Epithelial cell of proximal tubule (primary cell): ENCODE measurements around the gene ZNFX1. TPM values are rescaled to one million over a fixed set of nuclear protein-coding genes. Genes with fewer than 3 reads are reported as not detected.

ENCODE experiments used
- DNase-seq: peaks from one replicate; pipeline ENCODE4 v3.0.0-alpha.2; 2011; ENCODE audit warnings: low read depth
- H3K4me3 ChIP-seq: 2 replicates; pipeline ENCODE4 v1.5.1; 2011; ENCODE audit warnings: low read depth, mild to moderate bottlenecking, low read length
- total RNA-seq: library from RNA; depleted of rRNA; stranded (reverse); fragments of >200 nt; gene quantifications from 2 replicates; pipeline ENCODE4 v1.2.3, GENCODE V29; 2015
- TF ChIP-seq, protein P1 (sequence below): conservative IDR thresholded peaks from 2 replicates; pipeline ENCODE4 v1.5.1; 2012; ENCODE audit warnings: low read depth, mild to moderate bottlenecking, low read length

ZNFX1 gene
- total RNA-seq, 1 donor from 2014 or later = 16.0 TPM

- H3K4me3 ChIP-seq = no peak overlapping the region
- TF ChIP-seq, protein P1, sequence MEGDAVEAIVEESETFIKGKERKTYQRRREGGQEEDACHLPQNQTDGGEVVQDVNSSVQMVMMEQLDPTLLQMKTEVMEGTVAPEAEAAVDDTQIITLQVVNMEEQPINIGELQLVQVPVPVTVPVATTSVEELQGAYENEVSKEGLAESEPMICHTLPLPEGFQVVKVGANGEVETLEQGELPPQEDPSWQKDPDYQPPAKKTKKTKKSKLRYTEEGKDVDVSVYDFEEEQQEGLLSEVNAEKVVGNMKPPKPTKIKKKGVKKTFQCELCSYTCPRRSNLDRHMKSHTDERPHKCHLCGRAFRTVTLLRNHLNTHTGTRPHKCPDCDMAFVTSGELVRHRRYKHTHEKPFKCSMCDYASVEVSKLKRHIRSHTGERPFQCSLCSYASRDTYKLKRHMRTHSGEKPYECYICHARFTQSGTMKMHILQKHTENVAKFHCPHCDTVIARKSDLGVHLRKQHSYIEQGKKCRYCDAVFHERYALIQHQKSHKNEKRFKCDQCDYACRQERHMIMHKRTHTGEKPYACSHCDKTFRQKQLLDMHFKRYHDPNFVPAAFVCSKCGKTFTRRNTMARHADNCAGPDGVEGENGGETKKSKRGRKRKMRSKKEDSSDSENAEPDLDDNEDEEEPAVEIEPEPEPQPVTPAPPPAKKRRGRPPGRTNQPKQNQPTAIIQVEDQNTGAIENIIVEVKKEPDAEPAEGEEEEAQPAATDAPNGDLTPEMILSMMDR = no peak
These were observed 8.1 kb upstream of the ZNFX1 start for GRCh38 chr20:49285813-49286494.

GRCh38 chr20:49285233-49285668 lies 7.4 kb upstream of the ZNFX1 start:
- TF ChIP-seq, protein P1 = no peak
- DNase-seq = no peak
- H3K4me3 ChIP-seq = no peak overlapping the region

More at GRCh38 chr20:49285813-49286494, 8.1 kb upstream of the ZNFX1 start:
- no peak for DNase-seq

- no peak overlapping the region for H3K4me3 ChIP-seq
- no peak for DNase-seq
- TF ChIP-seq, protein P1 = no peak
These were observed 7.0 kb upstream of the ZNFX1 start for GRCh38 chr20:49284818-49285217.

- H3K4me3 ChIP-seq = no peak overlapping the region
- TF ChIP-seq, protein P1 = no peak
- DNase-seq = no peak
These were observed 6.1 kb upstream of the ZNFX1 start for GRCh38 chr20:49283703-49284625.

- H3K4me3 ChIP-seq = no peak overlapping the region
- no peak for DNase-seq
- TF ChIP-seq, protein P1 = no peak
These were observed 5.4 kb upstream of the ZNFX1 start for GRCh38 chr20:49283176-49283702.

GRCh38 chr20:49282584-49283171 lies 4.8 kb upstream of the ZNFX1 start:
- no peak overlapping the region for H3K4me3 ChIP-seq
- TF ChIP-seq, protein P1 = no peak
- DNase-seq = no peak
